Stimulated activated naive CD8-positive, alpha-beta T cell treated with anti-CD3 and anti-CD28 coated beads, Interleukin-15, Interleukin-2, amounts not matched to agents 100 U/mL and 50 U/mL, for 24 hours (primary cell): Measurements from ENCODE around the gene SMPD4.
A peak's percentile ranks its signal among the peaks of the same experiment; 100 is the strongest.
"Not testable (repeated sequence)": the region's sequence is repeated elsewhere in the genome, so short reads cannot be mapped to it uniquely, and the experiment has no call there.

Experiments
- ATAC-seq: fragments of 150-1000 bp; cut with Tn5 transposase; one replicate; pipeline ENCODE4 v1.10.0; 2021
- DNase-seq: peaks from one replicate; pipeline ENCODE4 v3.0.0; 2021

The SMPD4 gene

DNA sequence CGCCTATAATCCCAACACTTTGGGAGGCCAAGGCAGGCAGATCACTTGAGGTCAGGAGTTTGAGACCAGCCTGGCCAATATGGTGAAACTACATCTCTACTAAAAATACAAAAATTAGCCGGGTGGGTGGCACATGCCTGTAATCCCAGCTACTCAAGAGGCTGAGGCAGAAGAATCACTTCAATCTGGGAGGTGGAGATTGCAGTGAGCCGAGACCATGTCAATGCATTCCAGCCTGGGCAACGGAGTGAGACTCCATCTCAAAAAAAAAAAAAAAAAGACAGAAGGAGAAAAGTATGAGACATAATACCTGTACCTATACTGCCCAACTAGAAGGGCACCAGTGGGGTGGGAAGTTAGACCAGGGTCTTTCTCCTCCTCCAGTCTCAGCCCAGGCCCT lies 22.0 kb downstream of the SMPD4 start:
- not testable (repeated sequence) for ATAC-seq, DNase-seq

DNA sequence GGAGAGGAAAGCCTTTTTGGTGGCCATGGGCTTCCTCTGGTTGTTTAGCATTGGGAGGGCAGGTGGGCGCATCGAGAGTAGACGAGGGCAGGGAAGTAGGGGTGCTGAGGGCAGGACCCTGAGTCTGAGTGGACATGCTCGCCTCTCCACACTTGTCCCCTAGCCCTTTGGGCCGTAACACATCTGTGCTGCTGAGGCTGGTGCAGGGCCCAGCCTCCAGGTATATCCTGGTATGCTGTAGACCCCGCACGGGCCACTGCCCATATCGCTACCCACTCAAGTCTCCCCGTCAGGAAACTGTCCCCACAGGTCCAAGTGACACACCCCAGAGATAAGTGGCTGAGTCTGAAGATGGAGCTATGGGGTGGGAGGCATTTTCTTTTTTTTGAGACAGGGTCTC lies 22.8 kb downstream of the SMPD4 start:
- no peak for DNase-seq
- ATAC-seq = no peak

- DNase-seq = peak; percentile 31
- ATAC-seq = peak; percentile 22
These were observed 23.4 kb downstream of the SMPD4 start for GRCh38 chr2:130157825-130158514.

GRCh38 chr2:130157354-130157753 lies 24.0 kb downstream of the SMPD4 start:
- peak; percentile 11 for ATAC-seq
- not testable (repeated sequence) for DNase-seq

DNA sequence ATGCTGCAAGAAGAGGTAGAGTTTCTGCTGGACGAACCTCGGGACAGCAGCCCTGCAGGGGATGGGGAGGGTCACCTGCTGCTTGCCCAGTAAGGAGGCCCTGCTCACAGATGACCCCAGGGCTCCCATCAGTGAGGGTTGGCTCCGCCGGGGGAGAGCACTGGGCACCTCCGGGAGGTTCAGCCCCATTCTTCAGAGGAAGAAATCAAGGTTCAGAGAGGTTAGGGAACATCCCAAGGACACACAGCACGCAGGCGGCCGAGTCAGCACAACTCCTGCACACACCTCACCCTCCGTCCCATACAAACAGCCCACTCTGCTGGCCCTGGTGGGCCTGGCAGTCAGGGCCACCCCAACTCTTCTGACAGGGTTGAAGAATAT lies 24.8 kb downstream of the SMPD4 start:
- DNase-seq = no peak
- ATAC-seq = no peak

GRCh38 chr2:130155956-130156623 lies 25.3 kb downstream of the SMPD4 start:
- ATAC-seq = not testable (repeated sequence)
- peak; percentile 20 for DNase-seq

GRCh38 chr2:130154773-130155765 lies 26.3 kb downstream of the SMPD4 start:
- no peak for ATAC-seq

DNA sequence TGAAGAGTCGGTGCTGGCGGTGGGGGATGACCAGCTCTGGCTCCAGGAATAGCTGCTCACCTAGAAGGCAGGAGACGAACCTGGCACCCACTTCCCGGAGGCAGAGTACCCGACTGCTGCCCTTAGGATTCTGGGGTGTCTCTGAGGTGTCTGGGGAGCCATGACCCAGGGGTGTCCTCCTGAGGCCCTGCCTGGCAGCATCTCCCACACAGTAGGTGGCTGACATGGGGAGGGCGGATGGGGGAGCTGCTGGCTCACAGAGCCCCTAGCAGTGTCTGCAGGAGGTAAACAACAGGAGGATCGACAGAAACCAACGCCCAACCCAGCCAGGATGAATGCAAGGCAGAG lies 27.0 kb downstream of the SMPD4 start:
- not testable (repeated sequence) for DNase-seq, ATAC-seq

More at GRCh38 chr2:130154773-130155765, 26.3 kb downstream of the SMPD4 start:
- no peak for DNase-seq

- not testable (repeated sequence) for ATAC-seq, DNase-seq
These were observed 27.5 kb downstream of the SMPD4 start for GRCh38 chr2:130153721-130154422.

DNA sequence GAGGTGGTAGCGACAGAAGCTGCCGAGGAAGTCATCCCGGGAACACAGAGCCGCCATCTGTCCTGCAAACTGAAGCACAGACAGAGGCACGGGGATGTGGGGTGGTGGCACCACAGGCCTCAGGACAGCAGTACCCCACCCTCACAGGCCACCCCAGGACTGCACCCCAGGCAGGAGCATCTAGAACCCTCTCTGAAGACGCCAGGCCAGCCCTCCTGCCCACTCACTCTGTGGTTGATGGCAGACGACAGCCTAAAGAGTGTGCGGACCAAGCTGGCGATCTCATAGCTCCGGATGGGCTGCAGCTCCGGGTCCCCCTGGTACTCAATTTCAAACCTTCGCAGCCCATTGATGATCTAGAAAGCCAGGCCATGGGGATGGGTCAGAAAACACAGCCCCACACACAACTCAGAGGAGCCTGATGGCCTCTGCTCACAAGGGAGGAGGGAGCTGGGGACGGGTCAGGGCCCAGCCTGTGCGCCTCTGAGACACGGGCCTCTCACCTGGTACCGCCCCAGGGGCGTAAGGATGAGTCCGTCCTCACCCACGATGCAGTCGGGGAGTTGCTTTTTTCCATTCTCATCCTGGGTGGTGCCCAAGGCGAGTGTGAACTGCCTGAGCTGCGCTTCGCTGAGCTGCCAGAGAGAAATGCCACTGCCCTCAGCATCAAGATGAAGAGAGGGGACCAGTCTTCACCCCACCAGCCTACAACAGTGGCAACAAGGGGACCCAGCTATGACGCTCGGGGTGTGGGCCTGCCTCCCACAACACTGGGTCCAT lies 28.4 kb downstream of the SMPD4 start:
- no peak for ATAC-seq
- DNase-seq = no peak

GRCh38 chr2:130152136-130152815 lies 29.1 kb downstream of the SMPD4 start:
- ATAC-seq, DNase-seq: not testable (repeated sequence)

GRCh38 chr2:130151145-130151512 lies 30.3 kb downstream of the SMPD4 start:
- not testable (repeated sequence) for ATAC-seq, DNase-seq

GRCh38 chr2:130150181-130151144 lies 30.9 kb downstream of the SMPD4 start:
- ATAC-seq (no peak), DNase-seq (no peak)

DNA sequence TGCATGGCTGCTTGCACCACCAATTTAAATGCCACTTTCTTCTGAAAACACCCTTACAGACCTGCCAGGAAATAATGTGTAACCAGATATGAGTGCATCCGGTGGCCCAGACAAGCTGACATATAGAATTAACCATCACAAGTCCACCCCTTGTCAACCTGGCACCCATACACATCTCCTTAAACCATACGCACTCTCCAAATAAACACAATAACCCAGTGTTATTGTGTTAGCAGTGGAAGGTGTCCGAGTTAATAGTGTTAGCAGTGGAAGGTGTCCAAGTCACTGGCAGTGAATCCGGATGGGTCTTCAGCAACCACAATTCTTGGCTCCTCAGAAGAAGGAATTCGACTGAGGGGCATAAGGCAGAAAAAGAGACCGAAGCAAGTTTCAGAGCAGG lies 32.9 kb downstream of the SMPD4 start:
- not testable (repeated sequence) for DNase-seq, ATAC-seq

- DNase-seq (peak; percentile 72), ATAC-seq (peak; percentile 89)
These were observed 36.4 kb downstream of the SMPD4 start, which contains the start of gene CCDC74B for GRCh38 chr2:130145006-130145414. TSS of gene CCDC74B (minus strand) at chr2:130145112. CDS start at chr2:130144996, 116 bp downstream.

GRCh38 chr2:130143266-130144039 lies 37.9 kb downstream of the SMPD4 start:
- DNase-seq, ATAC-seq: not testable (repeated sequence)

DNA sequence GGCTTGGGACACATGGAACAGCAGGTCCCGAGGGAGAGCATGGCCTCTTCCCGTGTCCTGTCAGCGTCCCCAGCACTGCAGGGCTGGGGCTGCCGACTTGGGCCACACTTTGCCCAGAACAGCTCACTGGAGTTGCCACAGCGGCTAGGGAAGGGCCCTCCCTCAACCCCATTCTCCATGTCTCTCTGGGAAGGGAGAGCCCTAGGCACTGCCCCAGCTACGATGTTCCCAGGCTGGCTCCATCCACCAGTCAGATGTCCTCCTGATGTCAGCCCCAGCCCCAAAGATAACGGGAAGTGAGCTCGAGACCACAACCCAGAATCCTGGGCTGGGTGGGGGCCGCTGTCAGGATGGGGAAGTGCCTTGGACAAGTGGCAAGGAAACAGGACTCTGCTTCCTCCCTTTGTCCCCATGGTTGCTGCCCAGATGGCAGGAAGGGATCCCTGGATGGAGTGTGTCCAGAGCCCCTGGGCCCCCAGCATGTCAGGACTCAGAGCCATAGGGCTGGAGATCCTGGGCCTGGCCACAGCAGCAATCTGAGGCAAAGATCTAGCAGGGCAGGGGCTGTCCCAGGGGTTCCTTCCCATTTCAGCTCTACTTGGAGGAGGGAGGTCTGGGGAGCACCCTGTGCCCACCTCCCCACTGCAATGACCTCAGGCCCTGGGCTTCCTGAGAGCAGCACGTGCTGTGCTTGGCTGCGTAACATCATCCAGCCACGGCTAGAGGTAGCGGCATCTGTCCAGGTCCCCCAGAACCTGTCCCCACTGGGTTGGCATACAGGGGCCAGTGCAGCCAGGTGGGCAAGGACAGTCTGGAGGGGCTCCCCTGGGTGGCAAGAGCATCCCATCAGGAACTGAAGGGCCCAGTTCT lies 38.8 kb downstream of the SMPD4 start:
- not testable (repeated sequence) for DNase-seq, ATAC-seq
